ENCODE data around the gene ARMC6.

DNA sequence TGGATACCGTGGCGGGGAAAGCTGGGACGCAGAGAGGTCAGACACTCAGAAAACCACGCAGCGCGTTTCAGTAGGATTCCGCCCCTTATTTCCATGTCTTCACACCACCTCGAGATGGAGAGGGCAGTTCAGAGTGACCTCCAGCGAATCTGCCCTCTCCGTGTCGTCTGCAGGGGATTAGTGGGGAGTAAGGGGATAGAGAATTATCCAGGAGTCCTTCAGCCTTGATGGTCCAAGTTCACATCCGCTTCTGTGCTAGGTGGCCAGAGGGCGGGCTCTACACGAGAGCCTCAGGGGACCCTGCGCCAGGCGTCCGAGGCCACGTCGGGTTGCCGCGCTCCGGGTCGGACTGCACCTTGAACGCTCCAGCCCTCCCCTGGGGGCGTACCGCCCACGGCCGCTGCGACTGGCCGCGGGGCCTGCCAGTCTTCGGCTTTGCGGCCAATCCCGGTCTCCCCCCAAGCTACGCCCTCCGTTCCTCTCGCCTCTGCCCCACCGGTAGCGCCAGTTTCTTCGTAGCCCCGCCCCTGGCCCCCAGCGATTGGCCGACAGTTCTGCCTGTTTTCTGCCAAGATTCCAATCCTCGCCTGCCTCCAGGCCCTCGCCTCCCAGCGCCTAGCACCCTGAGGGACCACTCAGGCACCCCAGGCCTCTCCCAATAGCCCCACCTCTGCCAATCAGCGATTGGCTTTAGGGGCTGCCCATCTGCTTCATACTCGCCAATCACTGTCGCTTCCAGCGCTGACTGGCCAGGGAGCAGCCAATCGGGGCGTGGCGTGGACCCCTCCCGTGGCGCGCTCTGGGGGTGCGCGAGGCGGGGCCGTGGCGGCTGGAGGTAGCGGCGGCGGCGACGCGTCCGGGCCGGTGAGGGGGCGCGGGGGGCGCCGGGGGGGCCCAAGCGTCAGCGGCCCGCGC, 30.0 kb downstream of the ARMC6 start, which contains the start of gene SLC25A42:
- TF ChIP-seq POLR2A (IDR thresholded peaks at IDR 0.05), result peak; percentile 53 to 60
- TF ChIP-seq, protein P1, sequence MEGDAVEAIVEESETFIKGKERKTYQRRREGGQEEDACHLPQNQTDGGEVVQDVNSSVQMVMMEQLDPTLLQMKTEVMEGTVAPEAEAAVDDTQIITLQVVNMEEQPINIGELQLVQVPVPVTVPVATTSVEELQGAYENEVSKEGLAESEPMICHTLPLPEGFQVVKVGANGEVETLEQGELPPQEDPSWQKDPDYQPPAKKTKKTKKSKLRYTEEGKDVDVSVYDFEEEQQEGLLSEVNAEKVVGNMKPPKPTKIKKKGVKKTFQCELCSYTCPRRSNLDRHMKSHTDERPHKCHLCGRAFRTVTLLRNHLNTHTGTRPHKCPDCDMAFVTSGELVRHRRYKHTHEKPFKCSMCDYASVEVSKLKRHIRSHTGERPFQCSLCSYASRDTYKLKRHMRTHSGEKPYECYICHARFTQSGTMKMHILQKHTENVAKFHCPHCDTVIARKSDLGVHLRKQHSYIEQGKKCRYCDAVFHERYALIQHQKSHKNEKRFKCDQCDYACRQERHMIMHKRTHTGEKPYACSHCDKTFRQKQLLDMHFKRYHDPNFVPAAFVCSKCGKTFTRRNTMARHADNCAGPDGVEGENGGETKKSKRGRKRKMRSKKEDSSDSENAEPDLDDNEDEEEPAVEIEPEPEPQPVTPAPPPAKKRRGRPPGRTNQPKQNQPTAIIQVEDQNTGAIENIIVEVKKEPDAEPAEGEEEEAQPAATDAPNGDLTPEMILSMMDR (IDR thresholded peaks at IDR 0.05), result peak in 2 of 4 experiments; percentile 12 to 14

Data from gastroesophageal sphincter (tissue), 3 donors.